K562 (cell line): ENCODE data around the gene ACKR2. TPM values are rescaled to one million over a fixed set of nuclear protein-coding genes. Genes with fewer than 3 reads are reported as not detected.
A peak's percentile ranks its signal among the peaks of the same experiment; 100 is the strongest.

Experiments used
- ATAC-seq: fragments of 200-7000 bp; cut with Tn5 transposase; 3 replicates; pipeline ENCODE4 v1.9.1; 2020; ENCODE audit warnings: moderate library complexity
- BruUV-seq: library from RNA; stranded (reverse); fragments of 400-500 nt; replicated peaks from 2 replicates; lab custom pipeline; 2021; lab: Mats Ljungman, UMichigan
- CTCF ChIA-PET: fragments of 300-600 bp; formaldehyde crosslinking; extraction: SDS; loops from one replicate; lab custom pipeline; 2021; ENCODE audit warnings: low intra/inter-chr PET ratio; lab: Yijun Ruan, JAX
- POLR2A ChIA-PET: fragments of 300-600, 350-650 bp; sonication (Branson Sonifier 250); formaldehyde crosslinking; extraction: SDS; loops from one replicate; lab custom pipeline; 2021; ENCODE audit warnings: antibody characterized with exemption, inconsistent platforms; lab: Yijun Ruan, JAX
- DNase-seq, 4 experiments: peaks; one replicate each; pipeline versions ENCODE4 v3.0.0 to v3.0.0-alpha.2; 2011 to 2018; ENCODE audit warnings: low spot score in 3 of 4, mixed read lengths in 3 of 4; ENCODE audit errors: extremely low read depth in 1 of 4
- FAIRE-seq: peaks from 2 replicates; lab custom pipeline; 2011; peaks lifted over from hg19 to GRCh38; lab: Jason Lieb, UNC
- H2AFZ ChIP-seq: 2 replicates; pipeline ENCODE4 v1.6.0; 2011; ENCODE audit warnings: low read depth, low read length, control low read depth, inconsistent platforms
- H3K27ac ChIP-seq: fragments of 200-600 bp; 3 replicates; pipeline ENCODE4 v1.8.0; 2011; ENCODE audit warnings: low read depth, mild to moderate bottlenecking, control low read depth, inconsistent platforms, low read length, moderate library complexity, mixed read lengths; ENCODE audit errors: extremely low read depth
- H3K27me3 ChIP-seq, 2 experiments: fragments of 300-600 bp in 1 of 2; 2 replicates in 1 of 2; 3 replicates in 1 of 2; pipeline versions ENCODE4 v1.6.0 to v1.8.0; 2011; ENCODE audit warnings: inconsistent platforms in 2 of 2, low read length in 2 of 2, mild to moderate bottlenecking in 1 of 2, mixed read lengths in 1 of 2, moderate library complexity in 1 of 2; ENCODE audit not compliant: control insufficient read depth in 2 of 2, insufficient read depth in 2 of 2
- H3K36me3 ChIP-seq: fragments of 300-600 bp; 3 replicates; pipeline ENCODE4 v1.8.0; 2011; ENCODE audit warnings: mild to moderate bottlenecking, low read length, inconsistent platforms; ENCODE audit not compliant: control insufficient read depth, insufficient read depth
- H3K4me1 ChIP-seq, 2 experiments: fragments of 200-600 bp in 1 of 2; replicated peaks in 1 of 2; 2 replicates in 1 of 2; 3 replicates in 1 of 2; pipeline versions ENCODE4 v1.5.1 to v1.8.0; 2011; ENCODE audit warnings: inconsistent platforms in 2 of 2, low read length in 2 of 2, mild to moderate bottlenecking in 1 of 2, mixed read lengths in 1 of 2, moderate library complexity in 1 of 2; ENCODE audit not compliant: control insufficient read depth in 2 of 2, insufficient read depth in 2 of 2
- H3K4me2 ChIP-seq: 2 replicates; pipeline ENCODE4 v1.6.1; 2011; ENCODE audit warnings: low read length, control low read depth, inconsistent platforms, mixed read lengths; ENCODE audit not compliant: insufficient read depth
- H3K4me3 ChIP-seq: fragments of 200-600 bp; sonication (generic), shearing (Covaris generic); 2 replicates; pipeline ENCODE4 v1.5.1; 2016; ENCODE audit warnings: control low read depth, inconsistent platforms
- H3K79me2 ChIP-seq: fragments of 200-600 bp; 3 replicates; pipeline ENCODE4 v1.8.0; 2011; ENCODE audit warnings: low read length, inconsistent platforms; ENCODE audit not compliant: control insufficient read depth, insufficient read depth
- H3K9ac ChIP-seq, 2 experiments: 2 replicates each; pipeline versions ENCODE4 v1.6.0 to v1.6.1; 2011; ENCODE audit warnings: low read depth in 2 of 2, low read length in 2 of 2, control low read depth in 1 of 2, inconsistent platforms in 1 of 2, mild to moderate bottlenecking in 1 of 2, mixed read lengths in 1 of 2; ENCODE audit not compliant: insufficient read depth in 1 of 2
- H3K9me1 ChIP-seq: one replicate; pipeline ENCODE4 v1.6.0; 2011; ENCODE audit warnings: inconsistent platforms, mild to moderate bottlenecking, low read length, moderate library complexity; ENCODE audit not compliant: control insufficient read depth, insufficient read depth
- H3K9me3 ChIP-seq: replicated peaks from 2 replicates; pipeline ENCODE4 v1.5.1; 2011; ENCODE audit warnings: low read depth, low read length, inconsistent platforms; ENCODE audit not compliant: control insufficient read depth, insufficient read depth
- H4K20me1 ChIP-seq: replicated peaks from 2 replicates; pipeline ENCODE4 v1.6.1; 2011; ENCODE audit warnings: low read length, inconsistent platforms, mixed read lengths; ENCODE audit not compliant: control insufficient read depth, insufficient read depth
- CHD4 ChIP-seq: fragments of 200-600 bp; sonication (generic); IDR thresholded peaks from 3 replicates; pipeline ENCODE4 v1.6.1; 2012; ENCODE audit warnings: low read depth, mild to moderate bottlenecking, mixed read lengths, low read length, inconsistent platforms; ENCODE audit not compliant: insufficient read depth, insufficient replicate concordance, poor library complexity, severe bottlenecking
- DPF2 ChIP-seq: fragments of 450-650 bp; IDR thresholded peaks from 2 replicates; pipeline ENCODE4 v1.6.1; 2016
- FOS ChIP-seq: IDR thresholded peaks from 3 replicates; pipeline ENCODE4 v1.6.1; 2011; ENCODE audit not compliant: insufficient read length; ENCODE audit errors: extremely low read depth
- FOXP1 ChIP-seq: sonication (generic); formaldehyde crosslinking; IDR thresholded peaks from 2 replicates; pipeline ENCODE4 v1.8.0; 2022; ENCODE audit warnings: mild to moderate bottlenecking, missing genetic modification reagents
- LCOR ChIP-seq: sonication (generic); formaldehyde crosslinking; IDR thresholded peaks from 2 replicates; pipeline ENCODE4 v1.8.0; 2022; ENCODE audit warnings: mild to moderate bottlenecking, missing genetic modification reagents
- NFXL1 ChIP-seq: fragments of 450-650 bp; formaldehyde crosslinking; IDR thresholded peaks from 2 replicates; pipeline ENCODE4 v1.4.0; 2021; ENCODE audit warnings: mild to moderate bottlenecking
- NR2F6 ChIP-seq: fragments of 450-650 bp; formaldehyde crosslinking; IDR thresholded peaks from 2 replicates; pipeline ENCODE4 v1.4.0; 2020; ENCODE audit warnings: mild to moderate bottlenecking
- PML ChIP-seq: IDR thresholded peaks from 2 replicates; pipeline ENCODE4 v1.6.1; 2012; ENCODE audit warnings: low read length, inconsistent platforms
- ZNF121 ChIP-seq: sonication (generic); formaldehyde crosslinking; conservative IDR thresholded peaks from 2 replicates; pipeline ENCODE4 v1.8.0; 2022; ENCODE audit warnings: missing genetic modification reagents
- ZNF124 ChIP-seq: sonication (generic); formaldehyde crosslinking; IDR thresholded peaks from 2 replicates; pipeline ENCODE4 v1.8.1; 2022; ENCODE audit warnings: missing genetic modification reagents
- ZNF561 ChIP-seq: fragments of 450-650 bp; formaldehyde crosslinking; conservative IDR thresholded peaks from 2 replicates; pipeline ENCODE4 v1.4.0; 2020; ENCODE audit warnings: mild to moderate bottlenecking, moderate library complexity
- ZSCAN32 ChIP-seq: fragments of 450-650 bp; formaldehyde crosslinking; IDR thresholded peaks from 2 replicates; pipeline ENCODE4 v1.4.0; 2020; ENCODE audit warnings: mild to moderate bottlenecking, moderate library complexity
- WGBS: fragments of 100-300 bp; shearing (Covaris generic); methylation state at CpG from one replicate; pipeline ENCODE4 v1.1.6; 2016; ENCODE audit warnings: low coverage, mixed read lengths; ENCODE audit not compliant: insufficient coverage; ENCODE audit errors: missing lambda C conversion rate; 5-methylcytosine and 5-hydroxymethylcytosine counted together
- in situ Hi-C: fragments of 300-500 bp; cut with MboI; formaldehyde crosslinking; loops from 4 replicates; pipeline ENCODE4 v1.15.0; 2018; ENCODE audit warnings: inconsistent platforms, mixed read lengths
- intact Hi-C: fragments of 100-400 bp; cut with micrococcal nuclease; formaldehyde crosslinking; loops from 2 replicates; pipeline ENCODE4 v1.14.2; 2022
- polyA plus RNA-seq, 8 experiments: library from polyadenylated mRNA; depleted of rRNA in 4 of 8; stranded (reverse) in 5 of 8; unstranded in 3 of 8; fragments of >200 nt; fragmentation: Nextera tagmentation in 2 of 8; fragmentation: Illumina TruSeq in 1 of 8; extraction: Ambion mirVana in 2 of 8; extraction: Trizol in 1 of 8; gene quantifications; 2 replicates each; pipeline versions ENCODE4 v1.2.1 to v1.2.3, GENCODE V29; 2011 to 2014; ENCODE audit warnings: inconsistent platforms in 1 of 8, missing spikeins in 1 of 8
- total RNA-seq, 7 experiments: library from RNA; depleted of rRNA in 6 of 7; stranded (reverse); fragments of >200 nt in 6 of 7; fragmentation: Illumina TruSeq in 2 of 7; extraction: Trizol in 2 of 7; gene quantifications; 2 replicates each; pipeline versions ENCODE4 v1.2.1 to v1.2.3, GENCODE V29; 2011 to 2021; ENCODE audit warnings: low replicate concordance in 1 of 7
- TF ChIP-seq, protein P1 (sequence below): sonication (generic); formaldehyde crosslinking; IDR thresholded peaks from 2 replicates; pipeline ENCODE4 v1.8.0; 2022; ENCODE audit warnings: missing genetic modification reagents, mild to moderate bottlenecking, borderline replicate concordance

Gene ACKR2
- total and polyA plus RNA-seq, 9 of the 15 experiments (the other 6 are each of a cell fraction or from before 2014, with no cell fraction given): 0.03 to 0.69 (median 0.25) TPM; not detected in 1

DNA sequence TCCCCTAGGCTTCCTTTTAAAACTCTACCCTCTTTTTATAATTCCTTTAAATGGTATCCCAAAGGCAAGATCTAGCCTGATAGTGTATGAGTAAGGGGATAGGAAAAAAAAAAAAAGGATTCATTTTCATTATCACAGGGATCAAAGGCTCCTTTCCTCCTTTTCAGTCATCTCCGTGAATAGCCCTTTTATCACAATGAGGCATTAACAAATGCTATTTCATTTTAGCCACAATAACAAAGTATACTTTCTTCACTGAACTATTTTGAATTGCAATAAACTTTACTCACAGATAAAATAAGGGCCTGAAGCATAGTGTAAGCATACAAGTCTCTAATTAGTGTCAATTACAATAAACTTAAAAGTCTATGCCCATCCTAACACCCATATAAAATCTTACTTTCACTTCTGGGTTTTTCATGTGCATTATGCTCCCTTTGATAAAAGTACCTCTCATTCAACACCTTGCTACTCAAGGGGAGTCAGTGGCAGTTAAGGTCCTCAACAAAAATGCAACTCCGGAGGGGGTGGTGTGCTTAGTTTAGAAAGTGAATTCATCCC is 13.5 kb upstream of the ACKR2 start:
- no peaks in the 10 kb centered on the region for H4K20me1 ChIP-seq
- H3K4me1 ChIP-seq: peaks cover 0 to 4% of the 10 kb centered on the region in 2 experiments; a peak in 3 of 5 replicates
- no peaks in the 10 kb centered on the region for H3K9me1 ChIP-seq
- CTCF ChIA-PET: no interaction called here
- H3K9me3 ChIP-seq: 0 out of 2 replicates have a peak, but pooled peaks cover 2% of the 10 kb centered on the region
- TSS peak; percentile 10 for BruUV-seq
- TF ChIP-seq FOXP1 (CRISPR knock-in tag) (no peak), NR2F6 (CRISPR knock-in tag) (no peak), ZNF561 (CRISPR knock-in tag) (no peak), PML (no peak), FOS (no peak), NFXL1 (CRISPR knock-in tag) (no peak), ZNF121 (CRISPR knock-in tag) (no peak), LCOR (CRISPR knock-in tag) (no peak), ZSCAN32 (CRISPR knock-in tag) (no peak), ZNF124 (CRISPR knock-in tag) (no peak), DPF2 (no peak), CHD4 (no peak)
- TF ChIP-seq, protein P1, sequence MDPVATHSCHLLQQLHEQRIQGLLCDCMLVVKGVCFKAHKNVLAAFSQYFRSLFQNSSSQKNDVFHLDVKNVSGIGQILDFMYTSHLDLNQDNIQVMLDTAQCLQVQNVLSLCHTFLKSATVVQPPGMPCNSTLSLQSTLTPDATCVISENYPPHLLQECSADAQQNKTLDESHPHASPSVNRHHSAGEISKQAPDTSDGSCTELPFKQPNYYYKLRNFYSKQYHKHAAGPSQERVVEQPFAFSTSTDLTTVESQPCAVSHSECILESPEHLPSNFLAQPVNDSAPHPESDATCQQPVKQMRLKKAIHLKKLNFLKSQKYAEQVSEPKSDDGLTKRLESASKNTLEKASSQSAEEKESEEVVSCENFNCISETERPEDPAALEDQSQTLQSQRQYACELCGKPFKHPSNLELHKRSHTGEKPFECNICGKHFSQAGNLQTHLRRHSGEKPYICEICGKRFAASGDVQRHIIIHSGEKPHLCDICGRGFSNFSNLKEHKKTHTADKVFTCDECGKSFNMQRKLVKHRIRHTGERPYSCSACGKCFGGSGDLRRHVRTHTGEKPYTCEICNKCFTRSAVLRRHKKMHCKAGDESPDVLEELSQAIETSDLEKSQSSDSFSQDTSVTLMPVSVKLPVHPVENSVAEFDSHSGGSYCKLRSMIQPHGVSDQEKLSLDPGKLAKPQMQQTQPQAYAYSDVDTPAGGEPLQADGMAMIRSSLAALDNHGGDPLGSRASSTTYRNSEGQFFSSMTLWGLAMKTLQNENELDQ (CRISPR knock-in tag): no peak
- WGBS: 91% methylated on average over 2 of the region's 2 CpGs
- ATAC-seq: no peak; the same call in 2 of the 3 replicates
- H3K27ac ChIP-seq: no peak overlapping the region
- POLR2A ChIA-PET: interaction anchor here (0.9 to 1.6 kb wide), 6 partner anchors 9 to 50 kb away, joined by 3 to 9 read pairs (median 4); no protein-coding TSS in a partner anchor
- FAIRE-seq: no peak
- H3K36me3 ChIP-seq: peaks cover 41% of the 10 kb centered on the region
- H3K4me3 ChIP-seq: no peak overlapping the region
- no peak overlapping the region for H3K4me2 ChIP-seq
- peaks cover 58% of the 10 kb centered on the region for H3K79me2 ChIP-seq
- DNase-seq: no peak
- in situ Hi-C loops: no loop called here
- intact Hi-C loops: no loop called here
- no peaks in the 10 kb centered on the region for H3K27me3 ChIP-seq
- no peak overlapping the region for H3K9ac ChIP-seq
- H2AFZ ChIP-seq: no peak overlapping the region
